ENCODE measurements around the gene ZNF746.

Gene ZNF746

GRCh38 chr7:149524394-149524793 lies 26.8 kb upstream of the ZNF746 start:
- DNase-seq (ENCODE audit: low read depth, low spot score): no peak
- no peak overlapping the region for H3K27ac ChIP-seq
- no peak overlapping the region for H3K4me3 ChIP-seq
- H3K9ac ChIP-seq (ENCODE audit: insufficient read length): no peak overlapping the region
- no peak for TF ChIP-seq POLR2AphosphoS5 (IDR thresholded peaks at IDR 0.05; ENCODE audit: borderline replicate concordance, low read depth, low read length)
- TF ChIP-seq EZH2 (IDR thresholded peaks at IDR 0.05): no peak
- no peak for TF ChIP-seq FOXP2 (optimal IDR thresholded peaks at IDR 0.05; ENCODE audit: control extremely low read depth, extremely low read length, insufficient read depth)
- H3K36me3 ChIP-seq (ENCODE audit: insufficient read depth, low read length): no peaks in the 10 kb centered on the region
- H3K9me3 ChIP-seq (ENCODE audit: low read depth, low read length): peaks cover 5% of the 10 kb centered on the region; the same call in 1 of the 2 replicates

DNA sequence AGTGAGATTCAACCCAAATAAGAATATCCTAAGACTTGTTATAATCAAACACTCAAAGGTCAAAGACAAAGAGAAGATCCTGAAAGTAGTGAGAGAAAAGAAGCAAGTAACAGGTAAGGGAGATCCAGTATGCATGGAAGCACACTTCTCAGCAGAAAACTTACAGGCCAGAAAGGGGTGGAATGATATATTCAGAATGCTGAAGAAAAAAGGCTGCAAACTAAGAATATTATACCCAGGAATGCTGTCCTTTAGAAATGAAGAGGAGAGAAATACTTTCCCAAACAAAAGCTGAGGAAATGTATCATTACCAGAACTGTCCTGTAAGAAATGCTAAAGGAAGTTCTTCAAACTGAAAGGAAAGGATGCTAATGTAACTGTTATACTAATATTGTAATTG lies 12.6 kb upstream of the ZNF746 start:
- H3K9me3 ChIP-seq (ENCODE audit: low read depth, low read length): peaks cover 4% of the 10 kb centered on the region; the same call in 1 of the 2 replicates
- no peak overlapping the region for H3K9ac ChIP-seq (ENCODE audit: insufficient read length)
- DNase-seq (ENCODE audit: low read depth, low spot score): no peak
- no peak for TF ChIP-seq POLR2AphosphoS5 (IDR thresholded peaks at IDR 0.05; ENCODE audit: borderline replicate concordance, low read depth, low read length)
- TF ChIP-seq FOXP2 (optimal IDR thresholded peaks at IDR 0.05; ENCODE audit: control extremely low read depth, extremely low read length, insufficient read depth): no peak
- no peak for TF ChIP-seq EZH2 (IDR thresholded peaks at IDR 0.05)
- no peak overlapping the region for H3K27ac ChIP-seq
- H3K36me3 ChIP-seq (ENCODE audit: insufficient read depth, low read length): no peaks in the 10 kb centered on the region
- no peak overlapping the region for H3K4me3 ChIP-seq

GRCh38 chr7:149509774-149510173 lies 12.2 kb upstream of the ZNF746 start:
- Histone ChIP-seq H3K36me3 (ENCODE audit: insufficient read depth, low read length) (no peaks in the 10 kb centered on the region), H3K27ac (no peak overlapping the region), H3K4me3 (no peak overlapping the region), H3K9ac (ENCODE audit: insufficient read length) (no peak overlapping the region), H3K9me3 (ENCODE audit: low read depth, low read length) (peaks cover 4% of the 10 kb centered on the region; the same call in 1 of the 2 replicates)
- no peak for DNase-seq (ENCODE audit: low read depth, low spot score)
- TF ChIP-seq POLR2AphosphoS5 (IDR thresholded peaks at IDR 0.05; ENCODE audit: borderline replicate concordance, low read depth, low read length): no peak
- no peak for TF ChIP-seq EZH2 (IDR thresholded peaks at IDR 0.05)
- TF ChIP-seq FOXP2 (optimal IDR thresholded peaks at IDR 0.05; ENCODE audit: control extremely low read depth, extremely low read length, insufficient read depth): no peak

GRCh38 chr7:149505551-149505950 lies 7.9 kb upstream of the ZNF746 start:
- H3K4me3 ChIP-seq: no peak overlapping the region
- DNase-seq (ENCODE audit: low read depth, low spot score): no peak
- peaks cover 4% of the 10 kb centered on the region; the same call in 1 of the 2 replicates for H3K9me3 ChIP-seq (ENCODE audit: low read depth, low read length)
- no peak for TF ChIP-seq FOXP2 (optimal IDR thresholded peaks at IDR 0.05; ENCODE audit: control extremely low read depth, extremely low read length, insufficient read depth)
- TF ChIP-seq EZH2 (IDR thresholded peaks at IDR 0.05): no peak
- TF ChIP-seq POLR2AphosphoS5 (IDR thresholded peaks at IDR 0.05; ENCODE audit: borderline replicate concordance, low read depth, low read length): no peak
- no peak overlapping the region for H3K9ac ChIP-seq (ENCODE audit: insufficient read length)
- no peaks in the 10 kb centered on the region for H3K36me3 ChIP-seq (ENCODE audit: insufficient read depth, low read length)
- no peak overlapping the region for H3K27ac ChIP-seq

DNA sequence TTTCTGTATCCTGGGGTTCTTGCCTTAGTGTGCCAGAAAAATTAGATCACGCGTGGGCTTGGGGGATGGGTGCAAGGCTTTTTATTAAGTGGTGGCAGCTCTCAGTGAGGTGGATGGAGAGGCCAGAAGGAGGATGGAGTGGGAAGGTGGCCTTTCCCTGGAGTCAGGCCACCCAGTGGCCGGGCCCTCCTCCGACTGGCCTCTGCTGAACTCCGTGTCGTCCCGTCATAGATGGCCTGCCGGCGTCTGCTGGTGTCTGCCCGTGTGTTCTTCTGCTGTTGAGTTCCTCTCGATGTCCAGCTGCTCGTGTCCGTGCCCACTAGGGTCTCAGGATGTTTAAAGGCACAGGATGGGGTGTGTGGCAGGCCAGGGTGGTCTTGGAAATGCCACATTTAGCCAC lies 4.0 kb upstream of the ZNF746 start:
- no peak overlapping the region for H3K9ac ChIP-seq (ENCODE audit: insufficient read length)
- no peak for TF ChIP-seq EZH2 (IDR thresholded peaks at IDR 0.05)
- no peak for TF ChIP-seq FOXP2 (optimal IDR thresholded peaks at IDR 0.05; ENCODE audit: control extremely low read depth, extremely low read length, insufficient read depth)
- no peak for TF ChIP-seq POLR2AphosphoS5 (IDR thresholded peaks at IDR 0.05; ENCODE audit: borderline replicate concordance, low read depth, low read length)

GRCh38 chr7:149500910-149501309 lies 3.3 kb upstream of the ZNF746 start:
- Histone ChIP-seq H3K4me3 (no peak overlapping the region), H3K9me3 (ENCODE audit: low read depth, low read length) (peaks cover 4% of the 10 kb centered on the region; the same call in 1 of the 2 replicates), H3K9ac (ENCODE audit: insufficient read length) (no peak overlapping the region), H3K36me3 (ENCODE audit: insufficient read depth, low read length) (no peaks in the 10 kb centered on the region), H3K27ac (no peak overlapping the region)
- no peak for TF ChIP-seq FOXP2 (optimal IDR thresholded peaks at IDR 0.05; ENCODE audit: control extremely low read depth, extremely low read length, insufficient read depth)
- TF ChIP-seq EZH2 (IDR thresholded peaks at IDR 0.05): no peak
- no peak for TF ChIP-seq POLR2AphosphoS5 (IDR thresholded peaks at IDR 0.05; ENCODE audit: borderline replicate concordance, low read depth, low read length)
- DNase-seq (ENCODE audit: low read depth, low spot score): no peak

More for the DNA sequence above, 4.0 kb upstream of the ZNF746 start:
- no peak for DNase-seq (ENCODE audit: low read depth, low spot score)
- Histone ChIP-seq H3K9me3 (ENCODE audit: low read depth, low read length) (peaks cover 4% of the 10 kb centered on the region; the same call in 1 of the 2 replicates), H3K36me3 (ENCODE audit: insufficient read depth, low read length) (no peaks in the 10 kb centered on the region), H3K27ac (no peak overlapping the region), H3K4me3 (no peak overlapping the region)

DNA sequence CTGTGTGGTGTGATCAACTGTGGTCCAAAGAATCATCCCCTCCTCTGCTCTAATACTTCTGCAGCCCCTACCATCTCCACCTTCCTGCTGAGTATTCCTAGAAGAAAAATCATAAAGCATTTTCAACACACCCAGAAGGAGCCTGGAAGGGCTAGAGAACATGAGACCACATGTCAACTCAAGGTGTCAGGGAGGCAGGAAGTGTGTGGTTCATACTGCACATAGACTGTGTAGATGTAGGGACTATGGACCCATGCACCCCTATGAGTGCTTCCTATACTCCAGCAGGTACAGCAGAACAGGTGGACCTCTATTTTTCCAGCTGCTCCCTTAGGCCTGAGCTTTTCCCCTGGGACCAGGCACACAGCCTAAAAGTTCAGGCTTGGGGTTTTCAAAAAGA lies 2.6 kb upstream of the ZNF746 start:
- no peaks in the 10 kb centered on the region for H3K9me3 ChIP-seq (ENCODE audit: low read depth, low read length)
- no peak overlapping the region for H3K4me3 ChIP-seq
- DNase-seq (ENCODE audit: low read depth, low spot score): no peak
- no peak overlapping the region for H3K9ac ChIP-seq (ENCODE audit: insufficient read length)
- no peak overlapping the region for H3K27ac ChIP-seq
- TF ChIP-seq POLR2AphosphoS5 (IDR thresholded peaks at IDR 0.05; ENCODE audit: borderline replicate concordance, low read depth, low read length) (no peak), EZH2 (IDR thresholded peaks at IDR 0.05) (no peak), FOXP2 (optimal IDR thresholded peaks at IDR 0.05; ENCODE audit: control extremely low read depth, extremely low read length, insufficient read depth) (no peak)
- no peaks in the 10 kb centered on the region for H3K36me3 ChIP-seq (ENCODE audit: insufficient read depth, low read length)

DNA sequence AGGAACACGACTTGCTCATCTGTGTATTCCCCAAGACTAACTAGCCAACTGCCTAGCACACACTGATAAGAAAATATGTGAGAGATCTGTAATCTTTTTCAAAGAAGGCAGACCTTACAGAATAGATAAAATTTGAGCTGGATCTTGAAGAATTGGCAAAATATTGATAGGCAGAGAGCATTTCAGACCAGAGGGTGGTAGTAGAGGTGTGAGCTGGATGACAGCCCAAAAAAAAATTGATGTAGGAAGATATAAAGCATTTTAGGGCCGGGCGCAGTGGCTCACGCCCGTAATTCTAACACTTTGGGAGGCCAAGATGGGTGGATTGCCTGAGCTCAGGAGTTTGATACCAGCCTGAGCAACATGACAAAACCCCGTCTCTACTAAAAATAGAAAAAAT lies 1.2 kb upstream of the ZNF746 start:
- no peak for DNase-seq (ENCODE audit: low read depth, low spot score)
- Histone ChIP-seq H3K9me3 (ENCODE audit: low read depth, low read length) (no peaks in the 10 kb centered on the region), H3K36me3 (ENCODE audit: insufficient read depth, low read length) (peaks cover 2% of the 10 kb centered on the region; the same call in 1 of the 2 replicates), H3K27ac (no peak overlapping the region), H3K4me3 (no peak overlapping the region), H3K9ac (ENCODE audit: insufficient read length) (no peak overlapping the region)
- no peak for TF ChIP-seq FOXP2 (optimal IDR thresholded peaks at IDR 0.05; ENCODE audit: control extremely low read depth, extremely low read length, insufficient read depth)
- TF ChIP-seq EZH2 (IDR thresholded peaks at IDR 0.05): no peak
- no peak for TF ChIP-seq POLR2AphosphoS5 (IDR thresholded peaks at IDR 0.05; ENCODE audit: borderline replicate concordance, low read depth, low read length)
